ENCODE measurements around the gene NAA60.

Gene NAA60

GRCh38 chr16:3460585-3460984 lies 17.1 kb downstream of the NAA60 start:
- H3K4me3 ChIP-seq, result no peak overlapping the region
- H3K4me2 ChIP-seq, result no peak overlapping the region
- H3K4me1 ChIP-seq, result peaks cover 63% of the 10 kb centered on the region
- H3K36me3 ChIP-seq, result peaks cover 40% of the 10 kb centered on the region
- H3K9me3 ChIP-seq, result peaks cover 24% of the 10 kb centered on the region
- no peak overlapping the region for H3K27ac ChIP-seq
- H4K20me1 ChIP-seq, result peaks cover 72% of the 10 kb centered on the region
- TF ChIP-seq Cebpa-rat (IDR thresholded peaks at IDR 0.05), result no peak
- H3K9ac ChIP-seq, result no peak overlapping the region
- no peaks in the 10 kb centered on the region for H3K27me3 ChIP-seq

GRCh38 chr16:3461151-3461550 lies 17.7 kb downstream of the NAA60 start:
- Histone ChIP-seq H3K36me3 (peaks cover 45% of the 10 kb centered on the region), H3K9ac (no peak overlapping the region), H4K20me1 (peaks cover 77% of the 10 kb centered on the region), H3K4me3 (no peak overlapping the region), H3K9me3 (peaks cover 29% of the 10 kb centered on the region), H3K27me3 (no peaks in the 10 kb centered on the region), H3K27ac (no peak overlapping the region), H3K4me2 (peak overlapping the region; percentile 40; the same call in 1 of the 2 replicates), H3K4me1 (peaks cover 60% of the 10 kb centered on the region)
- no peak for TF ChIP-seq Cebpa-rat (IDR thresholded peaks at IDR 0.05)

GRCh38 chr16:3465301-3465700 lies 21.8 kb downstream of the NAA60 start:
- Histone ChIP-seq H3K4me2 (no peak overlapping the region), H3K9ac (no peak overlapping the region), H3K4me1 (peaks cover 43% of the 10 kb centered on the region), H3K36me3 (peaks cover 87% of the 10 kb centered on the region), H3K27me3 (no peaks in the 10 kb centered on the region), H3K27ac (no peak overlapping the region), H3K4me3 (no peak overlapping the region), H4K20me1 (peaks cover 100% of the 10 kb centered on the region), H3K9me3 (peaks cover 48% of the 10 kb centered on the region)
- no peak for TF ChIP-seq Cebpa-rat (IDR thresholded peaks at IDR 0.05)

- H3K9me3 ChIP-seq, result peaks cover 56% of the 10 kb centered on the region
- peaks cover 37% of the 10 kb centered on the region for H3K4me1 ChIP-seq
- H3K36me3 ChIP-seq, result peaks cover 90% of the 10 kb centered on the region
- no peaks in the 10 kb centered on the region for H3K27me3 ChIP-seq
- peaks cover 100% of the 10 kb centered on the region for H4K20me1 ChIP-seq
- H3K4me2 ChIP-seq, result no peak overlapping the region
- no peak overlapping the region for H3K9ac ChIP-seq
- TF ChIP-seq Cebpa-rat (IDR thresholded peaks at IDR 0.05), result no peak
- H3K27ac ChIP-seq, result no peak overlapping the region
- H3K4me3 ChIP-seq, result no peak overlapping the region
Measured at GRCh38 chr16:3465911-3466584, 22.6 kb downstream of the NAA60 start.

- no peak overlapping the region for H3K27ac ChIP-seq
- no peaks in the 10 kb centered on the region for H3K27me3 ChIP-seq
- no peak overlapping the region for H3K4me3 ChIP-seq
- peaks cover 100% of the 10 kb centered on the region for H4K20me1 ChIP-seq
- H3K4me2 ChIP-seq, result 0 out of 2 replicates have a peak overlapping the region, but pooled peaks have one; percentile 7
- H3K4me1 ChIP-seq, result peaks cover 31% of the 10 kb centered on the region
- H3K9me3 ChIP-seq, result peaks cover 67% of the 10 kb centered on the region
- no peak overlapping the region for H3K9ac ChIP-seq
- TF ChIP-seq Cebpa-rat (IDR thresholded peaks at IDR 0.05), result no peak
- peaks cover 98% of the 10 kb centered on the region for H3K36me3 ChIP-seq
Measured at GRCh38 chr16:3467182-3467581, 23.7 kb downstream of the NAA60 start.

GRCh38 chr16:3467921-3468320 lies 24.4 kb downstream of the NAA60 start:
- Histone ChIP-seq H3K27ac (no peak overlapping the region), H3K27me3 (no peaks in the 10 kb centered on the region), H3K9ac (no peak overlapping the region), H4K20me1 (peaks cover 100% of the 10 kb centered on the region), H3K36me3 (peaks cover 98% of the 10 kb centered on the region), H3K4me3 (no peak overlapping the region), H3K4me1 (peaks cover 31% of the 10 kb centered on the region), H3K4me2 (0 out of 2 replicates have a peak overlapping the region, but pooled peaks have one; percentile 7), H3K9me3 (peaks cover 69% of the 10 kb centered on the region)
- no peak for TF ChIP-seq Cebpa-rat (IDR thresholded peaks at IDR 0.05)

GRCh38 chr16:3468501-3468900 lies 25.0 kb downstream of the NAA60 start:
- H3K4me1 ChIP-seq, result peaks cover 26% of the 10 kb centered on the region
- H3K9ac ChIP-seq, result no peak overlapping the region
- peaks cover 100% of the 10 kb centered on the region for H4K20me1 ChIP-seq
- no peak overlapping the region for H3K4me2 ChIP-seq
- H3K27me3 ChIP-seq, result no peaks in the 10 kb centered on the region
- no peak overlapping the region for H3K4me3 ChIP-seq
- H3K27ac ChIP-seq, result 0 out of 2 replicates have a peak overlapping the region, but pooled peaks have one; percentile 41
- peaks cover 98% of the 10 kb centered on the region for H3K36me3 ChIP-seq
- no peak for TF ChIP-seq Cebpa-rat (IDR thresholded peaks at IDR 0.05)
- H3K9me3 ChIP-seq, result peaks cover 69% of the 10 kb centered on the region

GRCh38 chr16:3469736-3470135 lies 26.3 kb downstream of the NAA60 start:
- Histone ChIP-seq H3K4me3 (no peak overlapping the region), H3K27ac (no peak overlapping the region), H3K9me3 (peaks cover 60% of the 10 kb centered on the region), H3K36me3 (peaks cover 97% of the 10 kb centered on the region), H3K4me2 (no peak overlapping the region), H3K4me1 (peaks cover 14% of the 10 kb centered on the region), H4K20me1 (peaks cover 100% of the 10 kb centered on the region), H3K27me3 (no peaks in the 10 kb centered on the region), H3K9ac (no peak overlapping the region)
- no peak for TF ChIP-seq Cebpa-rat (IDR thresholded peaks at IDR 0.05)

GRCh38 chr16:3470723-3471122 lies 27.2 kb downstream of the NAA60 start:
- Histone ChIP-seq H3K4me2 (no peak overlapping the region), H4K20me1 (peaks cover 100% of the 10 kb centered on the region), H3K9me3 (peaks cover 58% of the 10 kb centered on the region), H3K36me3 (peaks cover 97% of the 10 kb centered on the region), H3K27me3 (no peaks in the 10 kb centered on the region), H3K4me1 (peaks cover 14% of the 10 kb centered on the region), H3K9ac (no peak overlapping the region), H3K4me3 (no peak overlapping the region), H3K27ac (no peak overlapping the region)
- TF ChIP-seq Cebpa-rat (IDR thresholded peaks at IDR 0.05), result no peak

GRCh38 chr16:3471518-3472176 lies 28.2 kb downstream of the NAA60 start:
- H3K27ac ChIP-seq, result no peak overlapping the region
- no peak for TF ChIP-seq Cebpa-rat (IDR thresholded peaks at IDR 0.05)
- peaks cover 14% of the 10 kb centered on the region for H3K4me1 ChIP-seq
- H3K36me3 ChIP-seq, result peaks cover 95% of the 10 kb centered on the region
- peaks cover 100% of the 10 kb centered on the region for H4K20me1 ChIP-seq
- no peak overlapping the region for H3K4me2 ChIP-seq
- H3K27me3 ChIP-seq, result no peaks in the 10 kb centered on the region
- H3K4me3 ChIP-seq, result no peak overlapping the region
- H3K9ac ChIP-seq, result no peak overlapping the region
- peaks cover 50% of the 10 kb centered on the region for H3K9me3 ChIP-seq

All from BLaER1 (cell line).